CD4-positive, CD25-positive, alpha-beta regulatory T cell (primary cell): Measurements from ENCODE around the gene STK4. TPM values are rescaled to one million over a fixed set of nuclear protein-coding genes. Genes with fewer than 3 reads are reported as not detected.
A peak's percentile ranks its signal among the peaks of the same experiment; 100 is the strongest.

ENCODE experiments used
- ATAC-seq, 2 donors: fragments of 150-1000 bp; cut with Tn5 transposase; one replicate each; pipeline ENCODE4 v1.10.0; 2021; ENCODE audit warnings: low read depth in 2 of 2, moderate number of reproducible peaks in 2 of 2, moderate library complexity in 1 of 2
- DNase-seq, 3 donors: peaks; one replicate each; pipeline versions ENCODE4 v3.0.0 to v3.0.0-alpha.2; 2012 to 2022; ENCODE audit warnings: mixed read lengths in 1 of 3
- H3K27ac ChIP-seq: one replicate; pipeline ENCODE4 v1.7.0; 2013; ENCODE audit warnings: mild to moderate bottlenecking, low read length; ENCODE audit not compliant: insufficient read depth, poor library complexity, severe bottlenecking
- H3K27me3 ChIP-seq: one replicate; pipeline ENCODE4 v1.7.0; 2013; ENCODE audit warnings: low read length; ENCODE audit not compliant: control insufficient read depth, insufficient read depth
- H3K36me3 ChIP-seq: one replicate; pipeline ENCODE4 v1.7.0; 2013; ENCODE audit warnings: mild to moderate bottlenecking, low read length, moderate library complexity; ENCODE audit not compliant: control insufficient read depth, insufficient read depth
- H3K4me1 ChIP-seq: 2 replicates; pipeline ENCODE4 v1.7.0; 2013; ENCODE audit warnings: mild to moderate bottlenecking, low read length; ENCODE audit not compliant: insufficient read depth, control insufficient read depth, poor library complexity, severe bottlenecking
- H3K4me3 ChIP-seq: one replicate; pipeline ENCODE4 v1.7.0; 2013; ENCODE audit warnings: low read depth, mild to moderate bottlenecking, low read length, moderate library complexity
- H3K9me3 ChIP-seq, 2 experiments: 1 replicate in 1 of 2; 2 replicates in 1 of 2; pipeline ENCODE4 v1.7.0; 2013; ENCODE audit warnings: low read length in 2 of 2, mild to moderate bottlenecking in 1 of 2, moderate library complexity in 1 of 2; ENCODE audit not compliant: control insufficient read depth in 2 of 2
- H3K27ac Mint-ChIP-seq, 3 donors: one replicate each; pipeline ENCODE4 v1.8.0; 2020 to 2022; ENCODE audit warnings: mild to moderate bottlenecking in 3 of 3, mixed read lengths in 3 of 3, moderate library complexity in 2 of 3
- H3K27me3 Mint-ChIP-seq: one replicate; pipeline ENCODE4 v1.8.0; 2022; ENCODE audit warnings: mild to moderate bottlenecking, mixed read lengths
- H3K36me3 Mint-ChIP-seq: one replicate; pipeline ENCODE4 v1.8.0; 2020; ENCODE audit warnings: mixed read lengths
- H3K4me1 Mint-ChIP-seq, 4 donors: one replicate each; pipeline ENCODE4 v1.8.0; 2020 to 2022; ENCODE audit warnings: mixed read lengths in 4 of 4, mild to moderate bottlenecking in 1 of 4
- H3K4me3 Mint-ChIP-seq, 4 donors: one replicate each; pipeline ENCODE4 v1.8.0; 2020 to 2022; ENCODE audit warnings: mild to moderate bottlenecking in 4 of 4, mixed read lengths in 4 of 4, moderate library complexity in 3 of 4
- H3K9me3 Mint-ChIP-seq, 7 donors: one replicate each; pipeline ENCODE4 v1.8.0; 2020 to 2022; ENCODE audit warnings: mixed read lengths in 7 of 7, mild to moderate bottlenecking in 3 of 7, moderate library complexity in 2 of 7
- polyA plus RNA-seq, 4 donors: library from polyadenylated mRNA; unstranded; fragments of 300-500 nt; fragmentation: Illumina TruSeq; gene quantifications; one replicate each; pipeline ENCODE4 v1.2.3, GENCODE V29; 2021
- total RNA-seq: library from RNA; stranded (reverse); gene quantifications from one replicate; pipeline ENCODE4 v1.2.3, GENCODE V29; 2022

Gene STK4
- total and polyA plus RNA-seq, 5 donors from 2014 or later: 211 to 375 (median 227) TPM

DNA sequence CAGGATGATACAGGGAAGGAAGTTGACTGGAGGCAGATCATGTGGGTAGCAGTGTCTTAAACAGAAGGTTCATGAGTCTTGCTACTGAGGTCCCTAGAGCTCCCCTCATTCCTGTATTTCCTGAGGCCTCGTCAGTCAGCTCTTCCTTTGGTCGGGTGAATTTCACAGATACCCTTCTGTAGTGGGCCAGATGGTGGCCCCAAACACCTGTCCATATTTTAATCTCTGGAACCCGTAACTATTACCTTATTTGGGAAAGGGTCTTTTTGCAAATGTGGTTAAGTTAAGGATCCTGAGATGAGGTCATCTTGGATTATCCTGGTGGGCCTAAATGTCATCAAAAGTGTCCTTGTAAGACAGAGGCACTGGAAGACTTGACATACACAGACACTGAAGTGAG lies 125.1 kb downstream of the STK4 start:
- Mint-ChIP-seq H3K4me1 (peaks cover 5 to 14% (median 10%) of the 10 kb centered on the region in 4 donors), H3K36me3 (peaks cover 16% of the 10 kb centered on the region), H3K27ac (peak overlapping the region in 1 of 3 donors; percentile 73), H3K4me3 (no peak overlapping the region), H3K9me3 (no peaks in the 10 kb centered on the region), H3K27me3 (peaks cover 4% of the 10 kb centered on the region)
- Histone ChIP-seq H3K36me3 (peaks cover 11% of the 10 kb centered on the region), H3K4me3 (no peak overlapping the region), H3K4me1 (peaks cover 3% of the 10 kb centered on the region), H3K27me3 (no peaks in the 10 kb centered on the region), H3K27ac (no peak overlapping the region), H3K9me3 (no peaks in the 10 kb centered on the region)
- no peak for DNase-seq
- ATAC-seq: no peak

DNA sequence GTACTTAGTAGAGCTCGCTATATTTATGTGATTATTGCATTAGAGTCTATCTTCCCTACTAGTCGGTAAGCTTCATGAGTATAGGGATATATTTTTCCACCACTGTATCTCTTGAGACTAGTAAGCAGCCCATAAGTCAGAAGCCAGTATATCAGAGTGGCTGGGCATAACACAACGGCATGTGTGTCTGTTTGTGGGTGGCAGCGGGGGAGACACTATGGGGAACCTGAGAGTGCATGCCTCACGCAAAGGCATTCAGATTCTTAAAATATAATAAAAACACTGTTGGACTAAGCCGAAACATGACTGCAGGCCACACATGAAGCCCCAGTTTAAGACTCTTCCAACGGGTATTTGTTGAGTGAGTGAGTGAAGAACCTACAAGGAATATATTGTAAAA lies 126.6 kb downstream of the STK4 start:
- Mint-ChIP-seq H3K4me1 (peaks cover 5 to 16% (median 8%) of the 10 kb centered on the region in 4 donors), H3K4me3 (no peak overlapping the region), H3K27me3 (peaks cover 13% of the 10 kb centered on the region), H3K27ac (peak overlapping the region in 1 of 3 donors; percentile 27), H3K9me3 (no peaks in the 10 kb centered on the region), H3K36me3 (peaks cover 2% of the 10 kb centered on the region)
- H3K27ac ChIP-seq: no peak overlapping the region
- peaks cover 4% of the 10 kb centered on the region for H3K36me3 ChIP-seq
- H3K4me3 ChIP-seq: no peak overlapping the region
- peaks cover 10% of the 10 kb centered on the region for H3K4me1 ChIP-seq
- H3K27me3 ChIP-seq: no peaks in the 10 kb centered on the region
- ATAC-seq (no peak), DNase-seq (no peak)
- H3K9me3 ChIP-seq: no peaks in the 10 kb centered on the region

DNA sequence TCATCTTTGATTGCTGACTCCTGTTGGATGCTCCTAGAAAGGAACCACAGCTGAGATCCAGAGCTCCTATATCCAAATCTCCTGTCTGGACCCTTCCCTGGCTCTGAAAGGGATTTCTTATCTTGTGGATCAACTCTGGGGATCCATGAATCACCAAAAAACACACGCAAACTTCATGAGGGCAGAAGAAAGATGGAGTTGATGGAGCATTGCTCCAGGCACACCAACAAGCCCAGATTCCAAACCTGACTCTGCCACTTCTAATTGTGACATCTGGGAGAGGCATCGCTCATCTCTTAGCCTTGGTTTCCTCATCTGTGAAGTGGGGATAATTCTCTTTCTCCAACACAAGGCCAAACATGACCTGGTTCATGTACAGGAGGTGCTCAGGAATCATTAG lies 127.9 kb downstream of the STK4 start:
- H3K27ac Mint-ChIP-seq: peak overlapping the region in 1 of 3 donors; percentile 30
- peaks cover 5 to 21% (median 9%) of the 10 kb centered on the region in 4 donors for H3K4me1 Mint-ChIP-seq
- peaks cover 20% of the 10 kb centered on the region for H3K27me3 Mint-ChIP-seq

DNA sequence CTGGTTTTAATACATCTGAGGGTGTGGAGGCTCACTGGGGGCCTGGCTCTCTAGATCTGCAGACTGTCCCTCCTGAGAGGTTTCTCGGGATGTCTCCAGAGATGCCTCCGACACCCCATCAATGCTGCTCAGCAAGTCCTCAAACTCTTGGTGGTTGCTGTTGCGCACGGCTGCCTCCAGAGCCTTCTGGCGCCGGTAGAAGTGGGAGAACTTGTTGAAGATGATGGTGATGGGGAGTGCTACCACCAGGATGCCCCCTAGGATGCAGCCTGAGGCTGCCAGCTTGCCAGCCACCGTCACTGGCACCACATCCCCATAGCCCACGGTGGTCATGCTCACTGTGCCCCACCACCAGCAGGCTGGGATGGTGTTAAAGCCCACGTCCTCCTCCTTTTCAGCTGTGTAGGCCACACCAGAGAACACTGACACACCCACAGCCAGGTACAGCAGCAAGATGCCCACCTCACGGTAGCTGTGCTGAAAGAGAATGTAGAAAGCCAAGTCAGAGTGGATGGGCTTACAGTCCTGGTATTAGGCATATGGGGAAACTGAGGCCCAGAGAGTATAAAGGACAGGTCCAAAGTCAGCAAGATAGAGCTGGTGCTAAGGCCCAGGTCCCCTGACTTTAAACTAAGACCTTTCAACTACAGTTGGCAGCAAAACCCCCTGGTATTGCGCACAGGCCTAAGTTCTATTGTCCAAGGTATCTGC lies 128.7 kb downstream of the STK4 start:
- H3K27ac Mint-ChIP-seq: peak overlapping the region in 1 of 3 donors; percentile 36
- no peaks in the 10 kb centered on the region for H3K36me3 Mint-ChIP-seq

More for the DNA sequence above, 127.9 kb downstream of the STK4 start:
- Histone ChIP-seq H3K27me3 (peaks cover 6% of the 10 kb centered on the region), H3K9me3 (no peaks in the 10 kb centered on the region), H3K4me1 (peaks cover 19% of the 10 kb centered on the region), H3K27ac (no peak overlapping the region), H3K36me3 (peaks cover 2% of the 10 kb centered on the region), H3K4me3 (no peak overlapping the region)
- H3K36me3 Mint-ChIP-seq: no peaks in the 10 kb centered on the region
- peak overlapping the region in 1 of 4 donors; percentile 15 for H3K4me3 Mint-ChIP-seq
- ATAC-seq (no peak), DNase-seq (no peak)
- no peaks in the 10 kb centered on the region for H3K9me3 Mint-ChIP-seq

DNA sequence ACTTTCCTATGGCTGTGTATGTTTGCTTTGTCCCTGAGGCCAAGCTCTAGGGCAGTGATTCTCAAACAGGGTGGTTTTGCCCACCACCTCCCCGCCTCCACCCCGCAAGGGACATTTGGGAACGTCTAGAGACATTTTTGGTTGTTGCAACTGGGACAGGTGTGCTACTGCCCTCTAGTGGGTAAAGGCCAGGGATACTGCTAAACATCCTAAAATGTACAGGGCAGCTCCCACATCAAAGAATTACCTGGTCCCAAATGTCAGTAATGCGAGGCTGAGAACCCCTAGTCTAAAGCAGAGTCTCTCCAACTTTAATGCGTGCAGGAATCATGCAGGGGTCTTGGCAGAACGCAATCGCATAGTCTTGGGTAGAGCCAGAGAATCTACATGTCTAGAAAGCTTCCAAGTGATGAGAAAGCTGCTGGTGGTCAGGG lies 129.5 kb downstream of the STK4 start:
- H3K36me3 Mint-ChIP-seq: no peaks in the 10 kb centered on the region
- peaks cover 3 to 25% (median 11%) of the 10 kb centered on the region in 4 donors for H3K4me1 Mint-ChIP-seq
- peak; percentile 34 to 74 (median 61) for DNase-seq
- H3K27ac Mint-ChIP-seq: peak overlapping the region in 1 of 3 donors; percentile 1
- Histone ChIP-seq H3K9me3 (no peaks in the 10 kb centered on the region), H3K27me3 (peaks cover 20% of the 10 kb centered on the region), H3K36me3 (no peaks in the 10 kb centered on the region), H3K27ac (no peak overlapping the region), H3K4me3 (no peak overlapping the region), H3K4me1 (peaks cover 19% of the 10 kb centered on the region)
- peaks cover 36% of the 10 kb centered on the region for H3K27me3 Mint-ChIP-seq
- ATAC-seq: peak; percentile 59 to 62
- no peaks in the 10 kb centered on the region for H3K9me3 Mint-ChIP-seq
- peak overlapping the region in 2 of 4 donors; percentile 10 to 59 for H3K4me3 Mint-ChIP-seq

More for the DNA sequence above, 128.7 kb downstream of the STK4 start:
- Mint-ChIP-seq H3K4me1 (peaks cover 5 to 25% (median 11%) of the 10 kb centered on the region in 4 donors), H3K4me3 (no peak overlapping the region), H3K27me3 (peaks cover 28% of the 10 kb centered on the region), H3K9me3 (no peaks in the 10 kb centered on the region)
- Histone ChIP-seq H3K9me3 (no peaks in the 10 kb centered on the region), H3K27ac (no peak overlapping the region), H3K4me3 (no peak overlapping the region), H3K36me3 (peaks cover 2% of the 10 kb centered on the region), H3K4me1 (peaks cover 19% of the 10 kb centered on the region), H3K27me3 (peaks cover 15% of the 10 kb centered on the region)
- ATAC-seq (no peak), DNase-seq (no peak)

DNA sequence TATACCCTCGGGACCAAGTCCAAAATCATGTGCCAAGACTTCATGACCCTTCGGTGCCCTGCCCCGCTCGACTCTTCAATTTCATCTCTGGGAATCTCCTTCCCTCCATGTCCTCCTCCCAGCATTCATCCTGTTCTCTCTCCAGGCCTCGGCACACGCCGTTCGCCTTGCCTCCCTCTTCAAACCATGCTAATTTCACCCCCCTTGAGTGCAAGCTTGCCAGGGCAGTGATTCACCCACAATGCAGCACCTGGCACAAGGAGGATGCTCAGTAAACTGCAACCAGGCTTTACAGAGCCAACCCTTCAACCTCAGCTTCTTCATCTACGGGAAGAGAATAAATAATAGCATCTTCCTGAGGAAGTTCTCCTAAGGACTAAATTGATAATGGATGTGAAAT lies 130.5 kb downstream of the STK4 start:
- ATAC-seq (no peak), DNase-seq (no peak)
- H3K9me3 Mint-ChIP-seq: no peaks in the 10 kb centered on the region
- H3K27ac Mint-ChIP-seq: peak overlapping the region in 2 of 3 donors; percentile 1 to 43
- H3K27ac ChIP-seq: no peak overlapping the region
- peaks cover 0 to 28% (median 10%) of the 10 kb centered on the region in 4 donors for H3K4me1 Mint-ChIP-seq
- peak overlapping the region in 1 of 4 donors; percentile 6 for H3K4me3 Mint-ChIP-seq
- H3K4me3 ChIP-seq: no peak overlapping the region
- no peaks in the 10 kb centered on the region for H3K9me3 ChIP-seq
- H3K36me3 ChIP-seq: no peaks in the 10 kb centered on the region
- H3K27me3 Mint-ChIP-seq: peaks cover 46% of the 10 kb centered on the region
- H3K36me3 Mint-ChIP-seq: no peaks in the 10 kb centered on the region
- peaks cover 19% of the 10 kb centered on the region for H3K4me1 ChIP-seq
- peaks cover 26% of the 10 kb centered on the region for H3K27me3 ChIP-seq

DNA sequence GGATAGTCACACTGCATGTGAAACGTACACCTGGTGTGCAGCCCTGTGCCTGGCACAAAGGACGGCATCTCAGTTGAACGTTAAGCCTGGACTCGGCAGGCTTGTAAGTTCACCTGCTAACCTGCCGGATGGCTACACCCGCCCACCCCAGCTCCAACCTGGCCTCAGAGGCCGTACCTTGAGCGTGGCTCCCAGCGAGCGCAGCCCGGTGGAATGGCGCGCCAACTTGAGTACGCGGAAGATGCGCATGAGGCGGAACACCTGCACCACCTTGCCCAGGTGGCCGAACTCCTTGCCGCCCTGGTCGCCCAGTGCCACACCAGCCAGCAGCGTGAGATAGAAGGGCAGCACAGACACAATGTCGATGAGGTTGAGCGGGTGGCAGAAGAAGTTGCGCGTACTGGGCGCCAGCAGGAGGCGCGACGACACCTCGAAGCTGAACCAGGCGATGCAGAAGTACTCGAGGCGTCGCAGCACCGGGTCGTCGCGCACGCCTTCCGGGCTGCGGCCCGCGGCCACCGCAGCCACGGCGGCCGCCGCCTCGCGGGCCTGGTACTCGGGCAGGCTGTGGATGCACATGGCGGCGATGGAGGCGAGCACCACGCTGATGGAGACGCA lies 131.3 kb downstream of the STK4 start:
- Histone ChIP-seq H3K9me3 (no peaks in the 10 kb centered on the region), H3K36me3 (no peaks in the 10 kb centered on the region), H3K4me3 (no peak overlapping the region), H3K4me1 (peaks cover 19% of the 10 kb centered on the region), H3K27me3 (peaks cover 29% of the 10 kb centered on the region), H3K27ac (no peak overlapping the region)
- Mint-ChIP-seq H3K36me3 (no peaks in the 10 kb centered on the region), H3K9me3 (no peaks in the 10 kb centered on the region), H3K4me3 (peak overlapping the region in 3 of 4 donors; percentile 1 to 82 (median 53)), H3K4me1 (peaks cover 4 to 28% (median 10%) of the 10 kb centered on the region in 4 donors), H3K27ac (no peak overlapping the region), H3K27me3 (peaks cover 52% of the 10 kb centered on the region)
- ATAC-seq: peak in 1 of 2 donors; percentile 27
- peak in 2 of 3 donors; percentile 36 to 71 for DNase-seq
